Measurements from ENCODE around the gene ZEB2.
A peak's percentile ranks its signal among the peaks of the same experiment; 100 is the strongest.

Gene ZEB2
- total RNA-seq: 19.3 to 631 (median 109) reads per million in 9 experiments

DNA sequence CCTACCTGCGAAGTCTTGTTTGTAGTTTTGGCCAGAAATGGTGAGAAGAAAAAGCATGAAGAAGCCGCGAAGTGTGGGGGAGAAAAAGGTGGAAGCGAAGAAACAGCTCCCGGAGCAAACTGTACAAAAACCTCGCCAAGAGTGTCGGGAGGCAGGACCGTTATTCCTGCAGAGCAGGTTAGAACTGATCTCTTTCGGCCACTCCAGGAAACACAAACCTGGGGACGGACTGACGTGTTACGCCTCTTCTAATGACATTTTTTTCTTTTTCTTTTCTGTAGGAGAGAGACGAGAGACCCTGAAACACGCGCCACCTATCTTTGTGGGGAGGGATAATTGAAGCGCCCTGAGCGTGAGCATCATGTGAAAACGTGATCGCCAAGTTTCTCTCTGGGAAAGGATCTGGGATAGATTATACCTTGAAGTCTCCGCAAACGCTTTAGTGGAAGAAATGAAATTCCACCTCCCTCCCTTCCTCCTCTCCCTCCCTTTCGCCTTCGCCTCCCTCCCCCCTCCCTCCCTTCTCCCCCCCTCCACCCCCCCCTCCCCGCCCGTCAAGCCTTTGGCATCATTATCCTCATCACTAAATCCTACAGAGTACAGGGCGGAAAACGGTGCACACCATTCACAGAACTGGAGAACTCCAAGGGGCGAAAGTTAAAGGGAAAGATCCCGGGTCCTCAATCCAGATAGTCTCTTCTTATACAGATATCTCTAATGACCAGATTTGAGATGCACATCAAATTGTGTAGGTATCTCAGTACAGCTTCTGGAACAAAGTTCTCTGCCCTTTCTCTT, at the start of gene ZEB2:
Gene ZEB2 (minus strand): TSS at position 186 of the 798 bp plus-strand sequence. CDS start 2,769 bp downstream, outside the sequence.
- ATAC-seq (replicated peaks) (peak; percentile 39), DNase-seq (peak; percentile 46 to 61 (median 55))
- Mint-ChIP-seq H3K27me3 (peaks cover 5 to 15% of the 10 kb centered on the region in 2 donors), H3K4me3 (no peak within 1 kb of the TSS), H3K4me1 (ENCODE audit: low read depth in 2 of 2) (peaks cover 26 to 35% of the 10 kb centered on the region in 2 donors), H3K27ac (no peak within 1 kb of the TSS), H3K9me3 (no peaks in the 10 kb centered on the region), H3K36me3 (ENCODE audit: insufficient read depth) (peaks cover 14% of the 10 kb centered on the region)

DNA sequence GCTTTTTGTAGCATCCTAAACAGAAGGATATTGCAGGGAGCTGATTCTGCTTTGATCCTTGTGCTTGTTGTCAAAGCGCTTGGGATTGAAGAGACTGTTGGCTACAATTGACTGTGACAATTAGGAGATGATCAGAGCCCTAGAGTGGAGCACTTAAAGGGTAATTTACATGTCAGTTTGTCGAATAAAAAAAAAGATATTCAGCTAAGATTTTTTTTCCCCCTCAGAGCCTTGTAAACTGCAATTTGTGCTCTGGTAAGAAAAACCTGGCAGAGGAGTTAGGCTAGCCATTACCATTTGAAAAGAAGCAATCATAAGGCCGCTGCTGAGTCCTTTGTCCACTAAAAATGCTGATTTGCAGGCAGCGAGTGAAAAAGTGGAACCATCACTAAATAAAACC, 47.8 kb upstream of the ZEB2 start:
- ATAC-seq (replicated peaks): no peak
- Mint-ChIP-seq H3K36me3 (ENCODE audit: insufficient read depth) (no peaks in the 10 kb centered on the region), H3K4me3 (no peak overlapping the region), H3K27ac (no peak overlapping the region), H3K4me1 (ENCODE audit: low read depth in 2 of 2) (peaks cover 6 to 11% of the 10 kb centered on the region in 2 donors), H3K27me3 (no peaks in the 10 kb centered on the region), H3K9me3 (no peaks in the 10 kb centered on the region)
- no peak for DNase-seq

DNA sequence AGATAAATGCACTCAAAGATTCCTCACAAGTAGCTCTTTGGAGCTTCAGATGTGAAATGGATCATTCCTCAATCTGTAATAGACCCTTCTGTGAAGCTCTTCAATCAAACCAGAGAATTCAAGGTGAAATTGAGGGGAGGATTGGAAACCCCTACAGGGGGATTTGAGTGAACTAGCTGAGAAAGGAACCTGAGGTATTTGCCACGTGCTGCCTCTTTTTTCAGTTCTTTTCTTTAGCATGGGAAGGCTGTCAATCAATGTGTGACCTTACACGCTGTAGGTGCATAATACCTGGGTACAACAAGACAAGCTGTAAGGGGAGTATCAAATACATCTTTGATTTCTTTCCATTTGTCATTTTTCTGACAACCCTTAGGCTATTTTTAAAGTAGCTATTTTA, 46.5 kb upstream of the ZEB2 start:
- Mint-ChIP-seq H3K4me3 (no peak overlapping the region), H3K4me1 (ENCODE audit: low read depth in 2 of 2) (peaks cover 4 to 8% of the 10 kb centered on the region in 2 donors), H3K27me3 (no peaks in the 10 kb centered on the region), H3K36me3 (ENCODE audit: insufficient read depth) (no peaks in the 10 kb centered on the region), H3K27ac (no peak overlapping the region), H3K9me3 (no peaks in the 10 kb centered on the region)
- ATAC-seq (replicated peaks) (no peak), DNase-seq (no peak)

DNA sequence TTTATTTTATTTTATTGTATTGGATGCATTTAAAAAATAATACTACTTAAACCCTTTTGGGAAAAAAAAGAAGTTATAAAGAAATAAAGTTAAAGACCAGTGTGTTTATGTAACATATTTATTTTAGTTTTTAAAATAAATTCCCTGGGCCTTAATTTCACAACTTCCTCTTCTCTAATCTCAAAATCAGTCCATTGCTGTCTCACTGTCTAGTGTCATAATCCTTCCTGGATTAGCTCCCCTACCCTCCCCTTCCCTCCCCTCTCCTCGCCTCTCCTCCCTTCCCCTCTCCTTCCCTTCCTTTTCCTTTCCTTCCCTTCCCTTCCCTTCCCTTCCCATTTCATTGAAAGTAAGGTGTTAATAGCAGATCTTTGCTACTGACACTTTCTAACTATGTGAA, 40.3 kb upstream of the ZEB2 start:
- no peaks in the 10 kb centered on the region for H3K27me3 Mint-ChIP-seq
- no peak overlapping the region for H3K4me3 Mint-ChIP-seq
- H3K27ac Mint-ChIP-seq: no peak overlapping the region
- DNase-seq (no peak), ATAC-seq (replicated peaks) (no peak)
- H3K9me3 Mint-ChIP-seq: no peaks in the 10 kb centered on the region
- H3K4me1 Mint-ChIP-seq (ENCODE audit: low read depth in 2 of 2): no peaks in the 10 kb centered on the region
- H3K36me3 Mint-ChIP-seq (ENCODE audit: insufficient read depth): no peaks in the 10 kb centered on the region

DNA sequence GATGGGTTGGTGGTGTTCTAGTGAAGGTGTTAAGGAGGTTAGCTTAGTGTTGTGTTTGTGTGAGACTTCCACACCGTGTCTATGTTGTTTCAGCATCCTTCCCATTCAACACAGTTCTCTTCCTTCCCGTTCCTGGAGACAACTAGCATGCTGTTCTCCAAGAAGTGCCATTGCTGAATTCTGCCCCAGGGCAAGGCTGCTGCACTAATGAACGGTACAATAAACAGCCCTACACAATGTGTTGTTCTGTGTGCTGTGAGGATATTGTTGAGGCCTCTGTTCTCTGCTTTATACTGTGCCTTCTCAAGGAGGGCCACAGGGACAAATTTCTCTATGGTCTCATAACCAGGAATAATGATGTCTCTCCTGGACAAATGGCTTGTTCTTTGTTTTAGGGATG, 39.8 kb upstream of the ZEB2 start:
- no peak overlapping the region for H3K4me3 Mint-ChIP-seq

DNA sequence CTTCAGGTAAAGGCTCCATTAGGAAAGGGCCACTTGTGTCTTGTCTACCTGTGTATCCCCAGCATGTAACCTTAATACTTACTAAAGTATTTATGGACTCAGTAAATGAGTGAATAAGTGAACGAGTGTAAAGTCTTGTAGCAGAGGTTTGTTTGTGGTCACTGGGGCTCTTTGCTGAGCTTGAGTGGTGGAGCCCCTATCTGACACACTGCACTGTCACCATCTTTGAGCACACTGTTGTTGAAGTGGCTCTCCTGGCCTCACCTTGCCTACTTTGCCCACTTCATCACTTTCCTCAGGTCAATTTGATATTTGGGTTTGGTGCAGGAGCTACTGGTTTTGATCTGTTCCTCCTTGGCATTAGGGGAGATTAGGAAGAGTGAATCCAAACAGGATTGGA, 39.3 kb upstream of the ZEB2 start:
- H3K9me3 Mint-ChIP-seq: no peaks in the 10 kb centered on the region
- no peak overlapping the region for H3K4me3 Mint-ChIP-seq
- DNase-seq (no peak), ATAC-seq (replicated peaks) (no peak)
- H3K36me3 Mint-ChIP-seq (ENCODE audit: insufficient read depth): no peaks in the 10 kb centered on the region
- H3K4me1 Mint-ChIP-seq (ENCODE audit: low read depth in 2 of 2): no peaks in the 10 kb centered on the region
- no peak overlapping the region for H3K27ac Mint-ChIP-seq
- no peaks in the 10 kb centered on the region for H3K27me3 Mint-ChIP-seq

More for the DNA sequence above, 39.8 kb upstream of the ZEB2 start:
- ATAC-seq (replicated peaks) (no peak), DNase-seq (no peak)
- H3K27me3 Mint-ChIP-seq: no peaks in the 10 kb centered on the region
- H3K4me1 Mint-ChIP-seq (ENCODE audit: low read depth in 2 of 2): no peaks in the 10 kb centered on the region
- H3K27ac Mint-ChIP-seq: no peak overlapping the region
- H3K36me3 Mint-ChIP-seq (ENCODE audit: insufficient read depth): no peaks in the 10 kb centered on the region
- no peaks in the 10 kb centered on the region for H3K9me3 Mint-ChIP-seq

DNA sequence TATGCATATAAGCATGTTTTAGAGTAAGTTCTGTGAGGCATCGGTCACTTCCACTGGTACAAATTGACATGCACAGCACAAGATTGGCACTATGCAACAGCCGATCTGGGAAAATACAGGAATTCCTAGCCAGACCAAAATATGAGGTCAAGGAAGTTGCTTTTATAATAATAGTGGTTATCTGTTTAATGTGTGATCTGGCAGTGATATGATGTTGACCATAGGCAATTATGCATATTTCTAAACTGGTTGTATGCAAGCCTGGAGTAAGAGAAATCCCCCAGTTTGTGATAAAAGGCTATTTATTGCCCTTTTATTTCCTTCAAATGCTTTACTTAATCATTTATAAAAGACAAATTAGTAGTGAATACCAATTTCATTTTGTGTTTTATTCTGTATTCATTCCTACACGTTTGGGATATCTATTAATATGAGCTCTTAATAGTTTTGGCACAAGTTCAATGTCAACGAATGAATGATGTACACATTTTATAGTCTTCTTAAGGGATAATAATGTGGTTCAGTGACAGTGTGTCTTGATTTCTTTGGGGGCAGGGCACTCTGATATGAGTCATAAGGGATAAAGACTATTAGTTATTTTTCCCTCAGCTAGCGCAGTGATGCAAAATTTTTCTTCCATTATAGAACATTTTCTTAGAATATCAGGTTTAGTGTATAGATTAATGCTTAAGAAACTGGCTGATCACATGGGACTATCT, 34.7 kb upstream of the ZEB2 start:
- H3K4me1 Mint-ChIP-seq (ENCODE audit: low read depth in 2 of 2): no peaks in the 10 kb centered on the region
- no peaks in the 10 kb centered on the region for H3K36me3 Mint-ChIP-seq (ENCODE audit: insufficient read depth)
- no peaks in the 10 kb centered on the region for H3K27me3 Mint-ChIP-seq
- no peak overlapping the region for H3K4me3 Mint-ChIP-seq
- H3K9me3 Mint-ChIP-seq: no peaks in the 10 kb centered on the region
- ATAC-seq (replicated peaks): no peak
- no peak overlapping the region for H3K27ac Mint-ChIP-seq
- DNase-seq: no peak

DNA sequence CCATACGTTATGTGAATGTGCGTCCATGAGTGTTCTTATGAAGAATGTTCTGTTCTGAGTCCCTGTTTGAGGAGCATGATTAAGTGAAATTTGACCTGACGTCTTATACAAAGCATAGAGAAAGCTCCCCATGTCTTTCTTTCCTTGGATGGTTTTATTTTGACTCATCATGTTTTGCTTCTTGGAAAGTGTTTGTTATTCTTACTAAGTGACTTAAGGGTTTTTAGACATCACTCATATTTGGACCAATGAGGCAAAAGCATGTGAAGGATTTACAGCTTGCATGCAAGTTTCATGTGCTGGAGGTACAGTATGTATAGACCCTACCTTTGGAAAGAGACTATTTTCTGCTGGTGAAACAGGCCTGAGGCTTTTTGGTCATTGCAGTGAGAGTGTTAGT, 33.5 kb upstream of the ZEB2 start:
- Mint-ChIP-seq H3K9me3 (no peaks in the 10 kb centered on the region), H3K4me1 (ENCODE audit: low read depth in 2 of 2) (peaks cover 0 to 4% of the 10 kb centered on the region in 2 donors), H3K27me3 (no peaks in the 10 kb centered on the region), H3K27ac (no peak overlapping the region), H3K36me3 (ENCODE audit: insufficient read depth) (no peaks in the 10 kb centered on the region), H3K4me3 (no peak overlapping the region)
- ATAC-seq (replicated peaks) (no peak), DNase-seq (no peak)

DNA sequence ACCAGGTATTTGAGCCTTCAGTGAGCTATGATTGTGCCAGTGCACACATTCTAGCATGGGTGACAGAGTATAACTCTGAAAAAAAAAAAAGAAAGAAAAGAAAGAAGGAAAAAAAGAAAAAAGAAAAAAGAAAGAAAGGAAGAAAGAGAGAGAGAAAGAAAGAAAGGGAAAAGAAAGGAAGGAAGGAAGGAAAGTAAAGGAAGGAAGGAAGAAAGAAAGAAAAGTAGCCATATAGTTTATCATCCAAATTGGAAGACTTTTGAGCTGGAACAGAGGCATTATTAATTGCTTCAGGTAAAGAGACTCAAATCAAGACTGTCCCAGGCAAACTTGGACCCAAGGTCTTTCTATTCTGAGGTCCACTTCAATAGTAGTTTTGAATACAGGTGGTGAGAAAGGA, 32.9 kb upstream of the ZEB2 start:
- Mint-ChIP-seq H3K27ac (no peak overlapping the region), H3K9me3 (no peaks in the 10 kb centered on the region), H3K4me1 (ENCODE audit: low read depth in 2 of 2) (peaks cover 4 to 10% of the 10 kb centered on the region in 2 donors), H3K36me3 (ENCODE audit: insufficient read depth) (no peaks in the 10 kb centered on the region), H3K27me3 (no peaks in the 10 kb centered on the region), H3K4me3 (no peak overlapping the region)
- no peak for DNase-seq
- no peak for ATAC-seq (replicated peaks)

DNA sequence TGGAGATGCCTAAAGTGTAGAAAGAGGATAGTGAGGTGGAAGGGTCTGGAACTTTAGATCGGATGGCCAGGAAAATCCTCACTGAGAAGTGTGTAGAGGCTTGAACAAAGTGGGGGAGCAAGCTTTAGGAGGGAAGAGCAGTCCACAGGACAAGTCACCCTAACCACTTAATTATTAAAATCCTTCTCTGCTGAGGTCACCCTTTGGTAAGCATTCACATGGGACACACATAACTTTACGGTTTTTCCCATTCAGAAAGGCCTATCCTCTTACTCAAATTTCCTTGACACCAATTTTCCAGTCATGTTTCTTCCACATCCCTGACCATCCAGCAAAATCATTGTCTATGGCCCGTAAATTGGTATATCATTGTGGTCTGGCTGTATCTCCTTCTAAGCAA, 31.0 kb upstream of the ZEB2 start:
- Mint-ChIP-seq H3K4me3 (no peak overlapping the region), H3K9me3 (no peaks in the 10 kb centered on the region), H3K27me3 (no peaks in the 10 kb centered on the region), H3K4me1 (ENCODE audit: low read depth in 2 of 2) (peaks cover 4 to 10% of the 10 kb centered on the region in 2 donors), H3K27ac (no peak overlapping the region), H3K36me3 (ENCODE audit: insufficient read depth) (no peaks in the 10 kb centered on the region)
- ATAC-seq (replicated peaks) (no peak), DNase-seq (no peak)

DNA sequence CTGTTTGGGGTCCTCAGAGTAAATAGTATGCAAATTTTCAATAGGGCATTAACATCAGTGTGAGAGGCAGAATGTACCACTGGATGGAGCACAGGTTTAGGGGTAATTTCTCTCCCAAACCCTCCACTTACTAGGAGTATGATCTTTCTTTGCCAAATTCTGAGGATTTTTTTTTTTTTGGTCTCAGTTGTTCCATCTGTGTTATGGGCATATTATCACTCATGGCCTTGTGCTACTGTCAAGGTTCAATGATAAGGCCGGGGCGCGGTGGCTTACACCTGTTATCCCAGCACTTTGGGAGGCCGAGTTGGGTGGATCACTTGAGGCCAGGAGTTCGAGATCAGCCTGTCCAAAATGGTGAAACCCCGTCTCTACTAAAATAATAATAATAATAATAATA, 30.2 kb upstream of the ZEB2 start:
- H3K9me3 Mint-ChIP-seq: no peaks in the 10 kb centered on the region
- H3K36me3 Mint-ChIP-seq (ENCODE audit: insufficient read depth): no peaks in the 10 kb centered on the region
- peaks cover 4 to 10% of the 10 kb centered on the region in 2 donors for H3K4me1 Mint-ChIP-seq (ENCODE audit: low read depth in 2 of 2)
- DNase-seq (no peak), ATAC-seq (replicated peaks) (no peak)
- no peak overlapping the region for H3K27ac Mint-ChIP-seq
- H3K27me3 Mint-ChIP-seq: no peaks in the 10 kb centered on the region
- no peak overlapping the region for H3K4me3 Mint-ChIP-seq

DNA sequence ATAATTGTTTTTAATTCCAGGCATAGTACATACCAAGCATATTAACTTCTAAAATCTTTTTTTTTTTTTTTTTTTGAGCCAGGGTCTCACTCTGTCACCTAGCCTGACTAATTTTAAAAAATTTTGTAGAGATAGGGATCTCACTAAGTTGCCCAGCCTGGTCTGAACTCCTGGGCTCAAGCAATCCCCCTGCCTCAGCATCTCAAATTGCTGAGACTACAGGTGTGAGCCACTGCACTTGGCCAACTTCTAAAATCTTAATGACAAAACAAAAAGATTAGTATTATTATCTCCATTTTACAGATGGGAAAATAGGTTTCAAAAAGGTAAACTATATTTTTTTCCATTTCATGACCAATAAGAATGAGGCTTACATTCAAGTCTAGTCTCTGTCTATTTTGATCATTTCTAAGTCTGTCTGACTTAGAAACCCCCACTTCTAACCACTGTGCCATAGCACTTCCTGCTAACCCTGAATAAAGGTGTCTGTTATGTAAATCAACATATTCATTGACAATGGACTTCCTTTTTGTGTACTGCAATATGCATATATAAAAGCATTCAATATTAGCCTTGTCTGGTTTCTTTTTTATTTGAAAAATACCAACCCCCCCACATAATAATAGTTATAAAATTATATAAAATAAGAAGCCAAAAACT, 28.7 kb upstream of the ZEB2 start:
- Mint-ChIP-seq H3K4me1 (ENCODE audit: low read depth in 2 of 2) (peaks cover 4 to 10% of the 10 kb centered on the region in 2 donors), H3K27me3 (no peaks in the 10 kb centered on the region), H3K27ac (peak overlapping the region; percentile 23 to 83), H3K4me3 (no peak overlapping the region), H3K36me3 (ENCODE audit: insufficient read depth) (no peaks in the 10 kb centered on the region), H3K9me3 (no peaks in the 10 kb centered on the region)
- ATAC-seq (replicated peaks) (peak; percentile 100), DNase-seq (peak; percentile 12 to 16 (median 14))

DNA sequence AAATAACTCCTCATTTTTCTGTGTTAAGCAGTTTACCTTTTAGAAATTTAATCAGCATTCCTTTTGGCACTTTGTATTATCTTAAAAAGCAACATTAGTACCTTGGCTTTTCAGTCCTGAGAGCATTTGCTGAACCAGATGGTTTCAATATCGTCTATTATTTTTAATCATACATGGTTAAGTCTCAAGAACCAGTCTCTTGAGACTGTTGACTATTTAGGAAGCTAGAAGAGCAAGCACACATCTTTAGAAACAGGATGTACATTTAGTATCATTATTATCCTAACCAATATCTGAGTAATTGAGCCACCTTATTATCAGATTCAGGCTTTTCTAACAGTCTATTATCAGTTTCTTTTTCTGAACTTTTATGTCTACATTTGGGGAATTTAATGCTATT, 28.2 kb upstream of the ZEB2 start:
- H3K27ac Mint-ChIP-seq: peak overlapping the region in 1 of 2 donors; percentile 23
- peaks cover 4 to 10% of the 10 kb centered on the region in 2 donors for H3K4me1 Mint-ChIP-seq (ENCODE audit: low read depth in 2 of 2)
- no peaks in the 10 kb centered on the region for H3K27me3 Mint-ChIP-seq
- DNase-seq: no peak
- H3K36me3 Mint-ChIP-seq (ENCODE audit: insufficient read depth): no peaks in the 10 kb centered on the region
- H3K9me3 Mint-ChIP-seq: no peaks in the 10 kb centered on the region
- ATAC-seq (replicated peaks): no peak
- H3K4me3 Mint-ChIP-seq: no peak overlapping the region

Measured in effector memory CD8-positive, alpha-beta T cell (primary cell).